GM21529 (cell line): ENCODE data around the gene KLHL26.

Source experiments
- ATAC-seq: cut with Tn5 transposase; IDR thresholded peaks from one replicate; pipeline ENCODE4 v1.9.1; 2021; ENCODE audit not compliant: unreplicated experiment

KLHL26 gene

GRCh38 chr19:18612772-18613588 lies 23.8 kb upstream of the KLHL26 start, which contains the start of gene TMEM59L:
Gene TMEM59L, plus strand, starts transcription at chr19:18612870. Its CDS starts 89 bp downstream, at chr19:18612959.
- ATAC-seq, result no peak

DNA sequence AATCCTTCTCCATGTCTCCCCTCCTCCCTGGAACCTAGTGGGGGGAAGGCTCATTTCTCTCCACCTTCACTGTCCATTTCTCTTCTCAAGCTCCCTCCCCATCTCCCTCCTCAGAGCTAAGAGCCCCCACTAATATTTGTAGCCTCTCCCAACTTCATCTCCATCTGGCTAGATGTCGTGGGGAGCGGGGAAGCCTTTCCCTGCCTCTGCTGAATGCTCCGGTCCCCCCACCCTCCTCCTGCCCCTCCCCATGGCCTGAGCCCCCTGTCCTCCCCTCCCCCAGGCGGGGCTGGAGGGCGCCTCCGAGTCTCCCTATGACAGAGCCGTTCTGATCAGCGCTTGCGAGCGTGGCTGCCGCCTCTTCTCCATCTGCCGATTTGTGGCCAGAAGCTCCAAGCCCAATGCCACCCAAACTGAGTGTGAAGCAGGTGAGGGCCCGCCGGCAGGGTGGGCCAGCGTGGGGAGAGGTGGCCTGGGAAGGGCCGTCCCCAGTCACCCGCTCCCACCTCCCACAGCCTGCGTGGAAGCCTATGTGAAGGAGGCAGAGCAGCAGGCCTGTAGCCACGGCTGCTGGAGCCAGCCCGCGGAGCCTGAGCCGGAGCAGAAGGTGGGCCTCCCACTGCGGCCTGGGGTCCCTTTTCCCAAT lies 23.1 kb upstream of the KLHL26 start:
- no peak for ATAC-seq

DNA sequence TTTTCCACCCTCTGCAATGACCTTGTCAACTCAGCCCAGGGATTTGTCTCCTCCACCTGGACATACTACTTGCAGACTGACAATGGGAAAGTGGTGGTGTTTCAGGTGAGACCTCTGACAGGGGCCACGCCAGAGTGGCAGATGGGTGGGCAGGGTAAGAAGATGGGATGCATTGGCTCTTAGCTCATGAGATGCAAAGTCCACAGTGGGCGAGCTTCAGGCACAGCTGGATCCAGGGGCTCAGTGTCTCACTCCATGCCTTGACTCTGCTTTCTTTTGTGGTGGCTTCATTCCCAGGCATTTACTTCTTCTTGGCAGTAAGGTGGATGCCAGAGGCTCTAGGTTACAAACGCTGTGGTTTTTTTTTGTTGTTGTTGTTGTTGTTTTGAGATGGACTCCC lies 20.8 kb upstream of the KLHL26 start:
- ATAC-seq, result no peak

DNA sequence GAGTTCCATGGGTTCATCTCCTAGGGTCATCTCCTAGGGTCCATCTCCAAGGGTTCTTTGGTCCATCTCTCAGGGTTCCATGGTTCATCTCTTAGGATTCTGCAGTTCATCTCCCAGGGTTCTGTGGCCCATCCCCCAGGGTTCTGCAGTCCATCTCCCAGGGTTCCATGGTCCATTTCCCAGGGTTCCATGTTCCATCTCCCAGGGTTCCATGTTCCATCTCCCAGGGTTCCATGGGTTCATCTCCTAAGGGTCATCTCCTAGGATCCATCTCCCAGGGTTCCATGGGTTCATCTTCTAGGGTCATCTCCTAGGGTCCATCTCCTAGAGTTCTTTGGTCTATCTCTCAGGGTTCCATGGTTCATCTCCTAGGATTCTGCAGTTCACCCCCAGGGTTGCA lies 19.3 kb upstream of the KLHL26 start:
- no peak for ATAC-seq

DNA sequence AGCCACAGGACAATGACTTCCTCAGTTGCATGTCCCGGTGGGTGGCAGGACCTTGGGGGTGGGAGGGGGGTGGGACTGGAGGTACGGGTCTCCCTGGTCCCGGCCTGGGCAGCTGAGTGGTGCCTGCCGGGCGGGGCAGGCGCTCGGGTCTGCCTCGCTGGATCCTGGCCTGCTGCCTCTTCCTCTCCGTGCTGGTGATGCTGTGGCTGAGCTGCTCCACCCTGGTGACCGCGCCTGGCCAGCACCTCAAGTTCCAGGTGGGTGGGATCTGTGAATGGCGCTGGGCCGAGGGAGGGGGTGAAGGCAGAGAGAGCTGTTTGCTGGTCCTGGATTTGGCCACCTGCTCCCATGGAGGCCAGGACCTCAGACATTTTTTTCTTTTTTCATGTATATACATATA lies 18.6 kb upstream of the KLHL26 start:
- no peak for ATAC-seq

DNA sequence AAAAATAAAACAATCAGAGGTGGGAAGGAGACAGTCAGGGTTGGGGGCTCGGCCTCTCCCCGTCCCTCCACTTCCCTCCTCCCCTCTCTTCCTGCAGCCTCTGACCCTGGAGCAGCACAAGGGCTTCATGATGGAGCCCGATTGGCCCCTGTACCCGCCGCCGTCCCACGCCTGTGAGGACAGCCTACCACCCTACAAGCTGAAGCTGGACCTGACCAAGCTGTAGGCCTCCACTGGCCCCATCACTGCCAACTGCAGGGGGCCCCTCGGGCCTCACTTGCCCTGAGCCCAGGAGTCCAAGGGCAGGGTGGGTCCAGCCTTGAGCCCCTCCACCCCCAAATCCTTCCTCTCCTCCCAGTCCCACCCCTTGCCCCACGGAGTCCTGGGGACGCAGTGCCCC lies 16.5 kb upstream of the KLHL26 start:
- ATAC-seq, result no peak

DNA sequence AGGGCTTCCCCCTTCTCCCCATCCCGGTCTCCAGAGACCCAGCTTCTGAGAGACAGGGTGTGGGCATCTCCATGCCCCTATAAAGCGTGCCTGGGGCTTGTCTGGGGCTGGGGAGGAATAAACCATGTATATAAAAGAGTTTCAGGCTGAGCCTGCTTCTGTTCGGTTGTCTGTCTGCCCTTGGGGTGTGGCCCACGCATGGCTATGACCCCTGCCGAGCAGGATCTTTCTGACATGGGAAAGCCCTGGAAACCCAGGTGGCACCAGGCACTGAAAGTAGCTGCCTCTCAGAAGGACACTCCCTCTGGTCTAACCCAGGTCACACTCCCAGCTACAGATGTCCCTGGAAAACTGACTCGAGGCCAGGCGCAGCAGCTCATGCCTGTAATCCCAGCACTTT lies 15.9 kb upstream of the KLHL26 start:
- no peak for ATAC-seq

DNA sequence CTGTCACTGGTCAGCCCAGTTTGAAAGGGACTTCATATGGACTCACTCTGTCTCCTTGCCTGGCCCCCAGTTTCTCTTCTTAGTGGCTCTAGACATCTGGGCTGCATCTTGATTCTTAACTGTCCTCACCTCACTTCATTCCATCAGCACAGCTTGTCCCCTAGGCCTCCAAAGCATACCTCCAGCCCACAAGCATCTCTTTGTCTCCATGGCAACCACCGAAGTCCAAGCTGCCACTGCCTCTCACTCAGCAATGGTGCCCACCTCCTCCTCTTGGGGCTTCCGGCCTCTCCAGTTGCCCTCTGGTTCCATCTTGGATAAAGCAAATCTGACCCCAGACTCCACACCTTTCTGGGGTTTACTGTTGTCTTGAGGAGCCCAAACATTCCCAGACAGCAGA lies 9.9 kb upstream of the KLHL26 start:
- no peak for ATAC-seq

- ATAC-seq, result no peak
Observed at GRCh38 chr19:18629166-18630088, 7.4 kb upstream of the KLHL26 start.

GRCh38 chr19:18633321-18633720 lies 3.5 kb upstream of the KLHL26 start:
- no peak for ATAC-seq

- ATAC-seq, result no peak
Observed at GRCh38 chr19:18634612-18635297, 2.1 kb upstream of the KLHL26 start.

- ATAC-seq, result no peak
Observed at GRCh38 chr19:18635831-18636182, 1.0 kb upstream of the KLHL26 start.

- peak; percentile 77 for ATAC-seq
Observed at GRCh38 chr19:18636183-18636968, 452 bp upstream of the KLHL26 start.

GRCh38 chr19:18637673-18638630 lies 1.1 kb downstream of the KLHL26 start:
- ATAC-seq, result no peak

DNA sequence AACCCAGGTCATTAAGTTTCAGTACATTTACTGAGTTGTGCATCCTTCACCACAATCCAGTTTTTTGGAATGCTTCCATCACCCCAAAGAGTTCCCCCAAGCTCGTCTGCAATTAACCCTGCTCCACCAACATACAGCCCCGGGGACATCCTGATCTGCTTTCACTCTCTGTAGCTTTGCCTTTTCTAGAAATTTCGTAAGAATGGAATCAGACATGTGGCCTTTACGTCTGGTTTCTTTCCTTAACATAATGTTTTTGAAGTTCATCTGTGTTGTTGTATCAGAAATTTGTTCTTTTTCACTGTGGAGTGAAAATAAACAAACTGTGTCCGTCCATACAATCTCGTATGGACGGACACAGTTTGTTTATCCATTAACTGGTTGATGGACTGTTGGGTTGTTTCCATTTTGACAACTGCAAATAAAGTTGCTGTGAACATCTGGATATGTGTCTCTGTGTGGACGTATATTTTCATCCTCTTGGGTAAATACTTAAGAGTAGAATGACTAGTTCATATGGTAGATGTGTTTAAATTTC lies 2.9 kb downstream of the KLHL26 start:
- ATAC-seq, result no peak

DNA sequence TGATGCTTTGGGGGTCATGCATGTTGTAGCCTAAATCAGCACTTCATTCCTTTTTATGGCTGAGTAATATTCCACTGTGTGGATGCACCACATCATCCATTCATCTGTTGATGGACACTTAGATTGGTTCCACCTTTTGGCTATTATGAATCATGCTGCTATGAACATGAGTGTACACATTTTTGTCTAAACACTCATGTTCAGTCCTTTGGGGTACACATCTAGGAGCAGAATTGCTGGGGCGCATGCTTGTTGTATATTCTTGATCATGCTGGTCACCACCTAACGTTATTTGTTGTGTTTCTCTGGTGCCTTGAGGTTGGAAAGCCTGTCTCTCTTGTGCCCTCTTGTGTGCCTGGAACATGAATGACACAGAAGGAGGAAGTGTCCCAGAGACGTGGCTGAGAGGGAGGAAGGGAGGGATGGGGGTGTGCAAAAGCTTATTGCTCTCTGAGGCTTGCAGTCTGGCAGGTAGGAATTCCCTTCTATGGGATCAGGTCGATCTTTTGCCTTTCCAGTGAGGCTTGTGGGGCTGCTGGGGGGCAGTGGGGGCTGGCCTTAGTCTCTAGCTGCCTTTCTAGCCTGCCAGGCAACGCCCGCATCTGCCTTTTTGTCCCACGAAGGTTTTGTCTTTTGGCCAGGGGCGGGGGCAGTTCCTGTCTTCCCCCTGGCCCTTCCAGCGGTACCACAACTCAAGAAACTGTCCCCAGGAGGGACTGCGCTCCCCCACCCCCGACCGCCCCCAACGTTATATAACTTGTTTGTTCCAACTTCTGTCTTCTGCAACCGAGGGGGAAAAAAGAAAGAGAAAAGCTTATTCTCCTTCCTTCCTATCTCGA lies 7.6 kb downstream of the KLHL26 start:
- no peak for ATAC-seq

- ATAC-seq, result no peak
Observed at GRCh38 chr19:18645035-18645511, 8.2 kb downstream of the KLHL26 start.
